ENCODE data around the gene PPTC7.
"Not testable (repeated sequence)": the region's sequence is repeated elsewhere in the genome, so short reads cannot be mapped to it uniquely, and the experiment has no call there.

The PPTC7 gene

DNA sequence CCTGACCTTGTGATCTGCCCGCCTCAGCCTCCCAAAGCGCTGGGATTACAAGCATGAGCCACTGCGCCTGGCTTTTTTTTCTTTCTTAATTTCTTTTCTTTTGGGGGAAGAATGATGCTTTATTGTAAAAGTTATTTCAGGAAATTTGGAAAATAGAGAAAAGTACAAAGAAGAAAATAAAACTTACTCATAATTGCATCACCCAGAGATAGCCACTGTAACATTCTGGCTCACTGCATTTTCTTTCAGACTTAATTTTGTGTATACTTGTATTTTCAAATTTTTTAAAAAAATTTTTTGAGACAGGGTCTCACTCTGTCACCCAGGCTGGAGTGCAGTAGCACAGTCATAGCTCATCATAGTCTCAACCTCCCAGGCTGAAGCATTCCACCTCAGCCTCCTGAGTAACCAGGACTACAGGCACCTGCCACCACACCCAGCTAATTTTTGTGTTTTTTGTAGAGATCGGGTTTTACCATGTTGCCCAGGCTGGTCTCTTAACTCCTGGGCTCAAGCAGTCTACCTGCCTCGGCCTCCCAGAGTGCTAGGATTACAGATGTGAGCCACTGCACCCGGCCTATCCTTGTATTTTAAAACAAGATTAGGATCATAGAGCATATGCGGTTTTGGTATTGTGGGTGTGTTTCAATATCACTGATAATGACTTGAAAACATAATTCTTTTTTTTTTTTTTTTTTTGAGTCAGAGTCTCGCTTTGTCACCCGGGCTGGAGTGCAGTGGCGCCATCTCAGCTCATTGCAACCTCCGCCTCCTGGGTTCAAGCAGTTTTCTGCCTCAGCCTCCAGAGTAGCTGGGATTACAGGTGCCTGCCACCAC is 62.0 kb downstream of the PPTC7 start:
- not testable (repeated sequence) for H3K9me3 ChIP-seq (ENCODE audit: insufficient read depth, low read depth, low read length); H3K9ac ChIP-seq (ENCODE audit: low read depth, low read length); H3K4me3 ChIP-seq (ENCODE audit: low read length); H3K27me3 ChIP-seq (ENCODE audit: insufficient read depth, low read length); H3K36me3 ChIP-seq (ENCODE audit: insufficient read depth, low read depth, low read length); H3K4me1 ChIP-seq (ENCODE audit: insufficient read depth, low read length); H3K27ac ChIP-seq (ENCODE audit: low read length)

DNA sequence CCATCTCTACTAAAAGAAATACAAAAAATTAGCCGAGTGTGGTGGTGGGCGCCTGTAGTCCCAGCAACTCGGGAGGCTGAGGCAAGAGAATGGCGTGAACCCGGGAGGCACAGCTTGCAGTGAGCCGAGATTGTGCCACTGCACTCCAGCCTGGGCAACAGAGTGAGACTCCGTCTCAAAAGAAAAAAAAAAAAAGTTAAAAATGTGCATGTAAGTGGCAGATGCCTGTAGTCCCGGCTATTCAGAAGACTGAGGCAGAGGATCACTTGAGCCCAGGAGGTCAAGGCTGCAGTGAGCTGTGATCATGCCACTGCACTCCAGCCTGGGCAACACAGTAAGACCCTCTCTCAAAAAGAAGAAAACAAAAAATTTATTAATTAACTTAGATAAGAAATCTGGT is 65.1 kb downstream of the PPTC7 start:
- H3K36me3 ChIP-seq (ENCODE audit: insufficient read depth, low read depth, low read length); H3K4me1 ChIP-seq (ENCODE audit: insufficient read depth, low read length); H3K9ac ChIP-seq (ENCODE audit: low read depth, low read length); H3K4me3 ChIP-seq (ENCODE audit: low read length); H3K9me3 ChIP-seq (ENCODE audit: insufficient read depth, low read depth, low read length); H3K27me3 ChIP-seq (ENCODE audit: insufficient read depth, low read length); H3K27ac ChIP-seq (ENCODE audit: low read length): not testable (repeated sequence)

DNA sequence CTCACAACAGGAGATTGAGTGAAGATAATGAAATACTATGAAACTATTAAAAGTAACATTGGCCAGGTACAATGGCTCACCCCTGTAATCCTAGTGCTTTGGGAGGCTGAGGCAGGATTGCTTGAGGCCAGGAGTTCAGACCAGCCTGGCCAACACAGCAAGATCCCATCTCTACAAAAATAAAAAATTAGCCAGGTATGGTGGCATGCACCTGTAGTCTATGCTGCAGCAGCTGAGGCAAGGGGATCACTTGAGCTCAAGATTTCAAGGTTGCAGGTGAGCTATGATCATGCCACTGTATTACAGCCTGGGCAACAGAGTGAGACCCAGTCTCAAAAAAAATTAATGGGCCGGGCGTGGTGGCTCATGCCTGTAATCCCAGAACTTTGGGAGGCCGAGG is 66.1 kb downstream of the PPTC7 start:
- no peaks in the 10 kb centered on the region for H3K27me3 ChIP-seq (ENCODE audit: insufficient read depth, low read length)
- no peaks in the 10 kb centered on the region for H3K9me3 ChIP-seq (ENCODE audit: insufficient read depth, low read depth, low read length)
- H3K4me1 ChIP-seq (ENCODE audit: insufficient read depth, low read length), result no peaks in the 10 kb centered on the region
- H3K4me3 ChIP-seq (ENCODE audit: low read length), result no peak overlapping the region
- H3K36me3 ChIP-seq (ENCODE audit: insufficient read depth, low read depth, low read length), result no peaks in the 10 kb centered on the region
- no peak overlapping the region for H3K9ac ChIP-seq (ENCODE audit: low read depth, low read length)
- H3K27ac ChIP-seq (ENCODE audit: low read length), result no peak overlapping the region

DNA sequence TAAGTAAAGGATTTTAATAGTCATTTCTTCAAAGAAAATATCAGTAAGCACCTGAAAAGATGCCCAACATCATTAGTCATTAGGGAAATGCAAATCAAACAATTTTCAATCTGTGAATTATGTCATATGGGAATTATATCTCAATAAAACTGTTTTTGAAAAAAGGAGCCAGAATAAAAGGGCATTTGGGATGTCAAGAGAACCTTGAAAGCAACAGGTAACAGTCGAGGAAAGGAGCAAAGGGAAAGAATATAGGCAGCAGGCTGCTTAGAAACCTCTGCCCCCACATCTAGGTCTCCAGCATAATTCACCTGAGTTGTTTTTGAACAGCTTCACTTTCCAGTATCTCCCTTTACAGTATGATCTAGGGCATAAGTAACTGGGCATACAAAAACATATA is 68.8 kb downstream of the PPTC7 start:
- no peaks in the 10 kb centered on the region for H3K9me3 ChIP-seq (ENCODE audit: insufficient read depth, low read depth, low read length)
- H3K27ac ChIP-seq (ENCODE audit: low read length), result no peak overlapping the region
- no peak overlapping the region for H3K4me3 ChIP-seq (ENCODE audit: low read length)
- no peaks in the 10 kb centered on the region for H3K4me1 ChIP-seq (ENCODE audit: insufficient read depth, low read length)
- no peak overlapping the region for H3K9ac ChIP-seq (ENCODE audit: low read depth, low read length)
- no peaks in the 10 kb centered on the region for H3K27me3 ChIP-seq (ENCODE audit: insufficient read depth, low read length)
- H3K36me3 ChIP-seq (ENCODE audit: insufficient read depth, low read depth, low read length), result no peaks in the 10 kb centered on the region

DNA sequence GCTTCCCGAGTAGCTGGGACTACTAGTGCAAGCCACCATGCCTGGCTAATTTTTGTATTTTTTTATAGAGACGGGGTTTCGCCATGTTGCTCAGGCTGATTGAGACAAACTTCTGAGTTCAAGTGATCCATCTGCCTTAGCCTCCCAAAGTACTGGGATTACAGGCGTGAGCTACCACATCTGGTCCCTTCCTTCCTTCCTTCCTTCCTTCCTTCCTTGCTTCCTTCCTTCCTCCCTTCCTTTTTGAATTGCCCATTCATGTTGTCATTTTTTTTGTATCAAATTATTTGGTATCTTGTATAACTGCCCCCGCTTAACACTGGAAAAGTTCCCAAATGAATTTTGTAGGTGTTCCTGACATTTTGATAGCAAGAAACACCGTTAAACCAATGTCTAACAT is 69.3 kb downstream of the PPTC7 start:
- Histone ChIP-seq H3K27ac (ENCODE audit: low read length) (no peak overlapping the region), H3K27me3 (ENCODE audit: insufficient read depth, low read length) (no peaks in the 10 kb centered on the region), H3K36me3 (ENCODE audit: insufficient read depth, low read depth, low read length) (no peaks in the 10 kb centered on the region), H3K4me3 (ENCODE audit: low read length) (no peak overlapping the region), H3K9me3 (ENCODE audit: insufficient read depth, low read depth, low read length) (no peaks in the 10 kb centered on the region), H3K4me1 (ENCODE audit: insufficient read depth, low read length) (no peaks in the 10 kb centered on the region), H3K9ac (ENCODE audit: low read depth, low read length) (no peak overlapping the region)

DNA sequence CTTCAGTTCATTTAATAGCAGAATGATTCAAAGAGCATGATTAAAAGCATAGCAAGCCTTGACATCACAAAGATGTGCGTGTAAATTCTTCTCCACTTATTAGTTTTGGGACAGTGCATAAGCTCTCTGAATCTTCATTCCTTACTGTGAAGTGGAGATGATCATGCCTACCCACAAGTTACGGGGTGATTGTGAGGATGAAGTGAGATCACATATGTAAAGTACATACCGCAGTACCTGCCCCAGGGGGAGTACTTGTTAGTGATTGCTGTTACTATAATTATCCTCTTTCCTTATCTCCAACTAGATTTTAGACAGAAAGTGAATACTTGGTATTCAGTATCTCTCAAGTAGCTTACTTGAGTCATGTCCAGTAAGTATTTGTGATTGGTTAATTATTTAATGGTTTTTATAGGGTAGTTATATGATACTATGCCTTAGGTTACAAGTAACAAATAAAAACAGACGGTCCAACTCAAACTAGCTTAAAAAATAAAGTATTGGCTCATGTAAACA is 75.0 kb downstream of the PPTC7 start:
- no peak overlapping the region for H3K27ac ChIP-seq (ENCODE audit: low read length)
- no peak overlapping the region for H3K4me3 ChIP-seq (ENCODE audit: low read length)
- no peaks in the 10 kb centered on the region for H3K9me3 ChIP-seq (ENCODE audit: insufficient read depth, low read depth, low read length)
- peaks cover 12% of the 10 kb centered on the region for H3K27me3 ChIP-seq (ENCODE audit: insufficient read depth, low read length)
- H3K4me1 ChIP-seq (ENCODE audit: insufficient read depth, low read length), result no peaks in the 10 kb centered on the region
- no peak overlapping the region for H3K9ac ChIP-seq (ENCODE audit: low read depth, low read length)
- no peaks in the 10 kb centered on the region for H3K36me3 ChIP-seq (ENCODE audit: insufficient read depth, low read depth, low read length)

DNA sequence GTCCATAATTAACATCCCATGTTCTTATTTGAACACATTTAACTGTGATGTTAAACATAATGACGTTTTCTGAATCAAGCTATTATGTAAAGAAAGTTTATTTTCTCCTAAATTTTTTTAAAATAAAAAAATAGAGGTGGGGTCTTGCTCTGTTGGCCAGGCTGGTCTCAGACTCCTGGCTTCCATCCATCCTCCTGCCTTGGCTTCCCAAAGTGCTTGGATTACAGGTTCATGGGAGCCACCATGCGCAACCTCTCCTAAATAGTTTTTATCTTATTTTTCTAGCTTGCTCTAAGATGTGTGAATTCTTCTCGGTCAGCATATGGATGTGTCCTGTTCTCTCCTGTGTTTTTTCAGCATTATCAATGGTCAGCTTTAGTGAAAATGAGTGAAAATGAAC is 77.8 kb downstream of the PPTC7 start:
- H3K4me3 ChIP-seq (ENCODE audit: low read length), result no peak overlapping the region
- H3K4me1 ChIP-seq (ENCODE audit: insufficient read depth, low read length), result no peaks in the 10 kb centered on the region
- peaks cover 22% of the 10 kb centered on the region for H3K27me3 ChIP-seq (ENCODE audit: insufficient read depth, low read length)
- H3K9ac ChIP-seq (ENCODE audit: low read depth, low read length), result no peak overlapping the region
- H3K9me3 ChIP-seq (ENCODE audit: insufficient read depth, low read depth, low read length), result peaks cover 6% of the 10 kb centered on the region; the same call in 1 of the 2 replicates
- H3K36me3 ChIP-seq (ENCODE audit: insufficient read depth, low read depth, low read length), result no peaks in the 10 kb centered on the region
- H3K27ac ChIP-seq (ENCODE audit: low read length), result no peak overlapping the region

DNA sequence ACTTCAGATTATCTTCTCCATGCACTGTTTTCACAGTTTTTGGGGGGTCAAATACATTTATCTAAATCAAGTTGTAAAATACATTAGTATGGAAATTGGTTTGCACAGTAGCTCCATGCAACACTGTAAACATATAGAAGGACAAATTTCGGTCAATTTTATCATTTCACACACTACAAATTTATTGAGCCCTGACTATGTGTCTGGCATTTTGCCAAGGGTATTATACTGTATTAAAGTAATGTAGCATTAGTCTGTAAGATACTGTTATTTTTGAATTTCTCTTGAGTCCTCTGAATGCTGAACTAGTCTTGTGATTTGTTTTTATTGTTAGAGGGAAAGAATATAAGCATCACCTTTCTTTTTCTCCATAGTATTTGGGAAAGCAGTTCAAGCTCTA is 79.7 kb downstream of the PPTC7 start:
- no peak overlapping the region for H3K4me3 ChIP-seq (ENCODE audit: low read length)
- no peaks in the 10 kb centered on the region for H3K4me1 ChIP-seq (ENCODE audit: insufficient read depth, low read length)
- peaks cover 6% of the 10 kb centered on the region; the same call in 1 of the 2 replicates for H3K9me3 ChIP-seq (ENCODE audit: insufficient read depth, low read depth, low read length)
- no peaks in the 10 kb centered on the region for H3K36me3 ChIP-seq (ENCODE audit: insufficient read depth, low read depth, low read length)
- no peak overlapping the region for H3K9ac ChIP-seq (ENCODE audit: low read depth, low read length)
- peaks cover 22% of the 10 kb centered on the region for H3K27me3 ChIP-seq (ENCODE audit: insufficient read depth, low read length)
- H3K27ac ChIP-seq (ENCODE audit: low read length), result no peak overlapping the region

DNA sequence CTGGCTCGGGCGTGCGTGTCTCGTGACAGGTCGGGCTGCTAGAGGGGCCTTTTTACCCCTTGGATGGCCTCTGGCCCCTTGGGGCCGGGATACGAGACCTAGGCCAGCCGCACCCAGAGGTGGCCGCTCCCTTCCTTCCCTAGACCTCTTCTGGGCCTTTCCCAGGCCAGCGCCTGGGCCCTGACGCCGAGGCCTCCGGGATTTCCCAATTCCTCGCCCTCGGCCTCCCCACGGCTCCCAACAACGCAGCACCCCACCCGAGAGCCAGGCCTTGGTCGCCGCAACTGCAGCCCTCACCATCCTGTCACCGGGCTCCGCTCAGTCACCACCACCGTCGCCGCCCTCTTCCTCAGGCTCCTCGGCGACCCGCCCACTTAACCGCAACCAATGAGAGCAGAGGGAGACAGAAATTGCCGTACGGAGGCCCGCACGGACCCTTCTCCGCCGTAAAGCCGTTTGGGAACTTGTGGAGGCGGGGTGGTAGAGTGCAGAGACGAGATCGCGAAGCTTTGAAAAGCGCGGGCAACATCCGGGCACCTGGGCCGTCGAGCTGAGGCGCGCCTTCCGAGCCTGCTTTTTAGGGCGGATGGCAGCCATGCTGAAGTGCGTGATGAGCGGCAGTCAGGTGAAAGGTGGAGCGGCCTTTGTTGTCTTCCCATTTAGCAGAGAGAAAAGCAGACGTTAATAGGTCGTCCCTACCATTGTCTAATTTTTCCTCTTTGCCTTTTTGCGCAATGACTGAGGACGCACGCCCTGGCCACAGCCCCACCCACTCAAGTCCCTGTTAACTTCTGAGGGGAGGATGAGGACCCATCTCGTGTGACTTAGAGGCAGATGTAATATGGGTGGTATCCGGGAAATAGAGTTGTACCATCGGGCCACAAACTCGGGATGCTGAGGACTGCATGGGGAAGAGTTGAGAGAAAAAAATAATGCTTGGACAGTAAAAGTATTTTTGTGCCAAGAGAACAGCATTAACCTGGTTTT is 81.1 kb downstream of the PPTC7 start, which contains the start of the genes RAD9B and VPS29:
RAD9B (plus strand) TSS at position 580 of the 987 bp plus-strand sequence; CDS start at position 587, 7 bp downstream.
VPS29 (minus strand) TSS at position 360 of the 987 bp plus-strand sequence; CDS start at position 300, 60 bp downstream.
- H3K27me3 ChIP-seq (ENCODE audit: insufficient read depth, low read length), result peaks cover 22% of the 10 kb centered on the region
- no peaks in the 10 kb centered on the region for H3K4me1 ChIP-seq (ENCODE audit: insufficient read depth, low read length)
- no peak within 1 kb of the TSS for H3K27ac ChIP-seq (ENCODE audit: low read length)
- H3K9ac ChIP-seq (ENCODE audit: low read depth, low read length), result peak within 1 kb of the TSS; percentile 82; the same call in 1 of the 2 replicates
- H3K36me3 ChIP-seq (ENCODE audit: insufficient read depth, low read depth, low read length), result no peaks in the 10 kb centered on the region
- peak within 1 kb of the TSS; percentile 92 for H3K4me3 ChIP-seq (ENCODE audit: low read length)
- peaks cover 6% of the 10 kb centered on the region; the same call in 1 of the 2 replicates for H3K9me3 ChIP-seq (ENCODE audit: insufficient read depth, low read depth, low read length)

DNA sequence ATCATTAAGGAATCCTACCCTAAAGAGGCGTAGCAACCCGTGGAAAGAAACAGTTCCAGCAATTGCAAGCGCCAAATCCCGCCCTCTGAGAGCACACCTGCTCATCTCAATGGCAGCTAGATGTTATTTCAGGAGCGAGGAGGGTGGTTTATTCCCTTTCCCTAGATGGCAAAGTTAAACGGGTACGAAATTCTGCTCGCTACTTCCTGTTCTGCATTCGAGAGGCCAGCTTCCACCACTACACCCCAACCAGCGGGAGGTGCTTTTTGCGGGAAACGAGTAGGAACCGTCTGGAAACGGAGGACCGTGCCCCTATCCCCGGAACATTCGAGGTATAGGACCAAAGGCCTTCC is 81.7 kb downstream of the PPTC7 start:
- Histone ChIP-seq H3K27ac (ENCODE audit: low read length) (no peak overlapping the region), H3K4me1 (ENCODE audit: insufficient read depth, low read length) (no peaks in the 10 kb centered on the region), H3K4me3 (ENCODE audit: low read length) (peak overlapping the region; percentile 92), H3K9ac (ENCODE audit: low read depth, low read length) (peak overlapping the region; percentile 82; the same call in 1 of the 2 replicates), H3K27me3 (ENCODE audit: insufficient read depth, low read length) (peaks cover 22% of the 10 kb centered on the region), H3K9me3 (ENCODE audit: insufficient read depth, low read depth, low read length) (peaks cover 6% of the 10 kb centered on the region; the same call in 1 of the 2 replicates), H3K36me3 (ENCODE audit: insufficient read depth, low read depth, low read length) (peaks cover under 1% of the 10 kb centered on the region; the same call in 1 of the 2 replicates)

DNA sequence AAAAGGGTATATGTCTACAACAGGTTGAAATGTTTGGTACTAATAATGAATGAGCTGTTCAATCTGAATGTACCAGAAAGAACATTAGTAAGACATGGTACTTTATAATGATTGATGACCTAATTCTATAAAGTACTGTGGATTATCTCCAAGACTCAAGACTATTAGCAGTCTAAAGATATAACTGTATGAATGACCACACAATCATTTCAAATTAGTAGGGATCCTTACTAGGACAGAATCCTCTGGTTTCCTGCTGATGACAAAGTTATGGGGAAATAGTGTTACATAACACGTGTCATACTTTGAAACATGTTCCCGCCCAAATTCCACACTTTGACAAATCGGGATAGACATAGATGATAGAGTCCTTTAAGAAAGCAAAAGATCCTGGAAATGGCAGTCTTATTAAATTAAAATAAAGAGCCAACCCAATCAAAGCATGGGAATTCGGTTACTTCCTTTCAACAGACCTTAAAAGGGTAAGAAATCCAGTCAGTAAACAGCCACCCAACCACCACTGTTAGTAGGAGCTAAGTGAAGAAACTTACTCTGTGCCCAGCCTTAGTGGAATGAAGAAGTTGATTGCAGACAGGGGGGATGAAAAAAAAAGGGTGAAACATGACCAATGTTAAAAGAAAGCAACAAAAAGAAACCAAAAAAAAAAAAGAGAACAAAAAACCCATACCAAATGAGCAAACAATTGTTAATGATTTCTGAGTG is 84.0 kb downstream of the PPTC7 start:
- Histone ChIP-seq H3K9me3 (ENCODE audit: insufficient read depth, low read depth, low read length) (peaks cover 6% of the 10 kb centered on the region; the same call in 1 of the 2 replicates), H3K4me3 (ENCODE audit: low read length) (no peak overlapping the region), H3K27ac (ENCODE audit: low read length) (no peak overlapping the region), H3K9ac (ENCODE audit: low read depth, low read length) (no peak overlapping the region), H3K27me3 (ENCODE audit: insufficient read depth, low read length) (peaks cover 17% of the 10 kb centered on the region), H3K4me1 (ENCODE audit: insufficient read depth, low read length) (no peaks in the 10 kb centered on the region), H3K36me3 (ENCODE audit: insufficient read depth, low read depth, low read length) (peaks cover 16% of the 10 kb centered on the region)
